GM21619 (cell line): ENCODE data around the gene SLC35E2B.
"Not testable (repeated sequence)": the region's sequence is repeated elsewhere in the genome, so short reads cannot be mapped to it uniquely, and the experiment has no call there.

Experiments used
- ATAC-seq: cut with Tn5 transposase; IDR thresholded peaks from one replicate; pipeline ENCODE4 v1.9.1; 2021; ENCODE audit not compliant: unreplicated experiment

Gene SLC35E2B

GRCh38 chr1:1647567-1648241 lies 44.9 kb downstream of the SLC35E2B start:
- ATAC-seq: not testable (repeated sequence)

DNA sequence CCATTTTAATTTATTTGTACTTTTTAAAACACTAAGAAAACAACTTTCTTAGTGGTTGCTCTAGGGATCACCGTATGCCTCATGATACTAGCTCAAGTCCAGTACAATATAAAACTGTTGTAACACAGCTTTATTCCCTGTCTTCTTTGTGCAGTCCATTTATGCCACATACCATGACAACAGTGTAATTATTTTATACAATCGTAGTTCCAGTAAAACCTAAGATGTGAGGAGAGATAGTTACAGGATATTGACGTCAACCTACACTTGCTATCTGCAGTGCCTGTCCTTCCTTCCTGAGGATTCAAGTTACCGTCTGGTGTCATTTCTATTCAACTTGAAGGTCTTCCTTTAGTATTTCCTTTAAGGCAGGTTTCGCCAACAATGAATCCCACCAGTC lies 46.3 kb downstream of the SLC35E2B start:
- ATAC-seq: not testable (repeated sequence)

DNA sequence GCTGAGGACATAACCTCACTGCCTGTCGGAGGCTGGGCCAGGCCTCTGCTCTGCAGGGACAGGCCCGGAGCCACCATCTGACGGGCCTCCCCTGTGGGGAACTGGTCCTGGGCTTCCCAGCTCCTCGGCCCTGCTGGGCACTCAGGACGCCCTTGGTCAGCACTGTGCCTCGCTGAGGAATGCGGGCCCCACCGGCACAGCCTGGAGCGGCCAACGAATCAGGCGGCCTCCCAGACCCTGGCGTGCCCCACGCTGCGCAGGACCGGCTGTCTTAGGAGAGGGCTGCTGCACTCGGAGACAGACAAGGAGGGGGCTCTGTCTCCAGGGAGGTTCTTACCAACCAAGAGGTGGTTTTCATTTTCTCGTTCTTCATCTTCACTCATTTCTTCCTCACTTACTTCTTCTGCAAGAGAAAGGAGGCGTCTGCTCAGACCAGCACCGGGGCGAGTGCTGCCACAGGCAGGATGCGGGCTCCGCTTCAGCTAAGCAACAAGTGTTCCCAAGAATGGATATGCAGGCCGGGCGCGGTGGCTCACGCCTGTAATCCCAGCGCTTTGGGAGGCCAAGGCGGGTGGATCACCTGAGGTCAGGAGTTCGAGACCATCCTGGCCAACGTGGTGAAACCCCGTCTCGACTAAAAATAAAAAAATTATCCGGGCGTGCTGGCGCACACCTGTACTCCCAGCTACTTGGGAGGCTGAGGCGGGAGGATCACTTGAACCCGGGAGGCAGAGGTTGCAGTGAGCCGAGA lies 51.7 kb downstream of the SLC35E2B start:
- ATAC-seq: not testable (repeated sequence)

DNA sequence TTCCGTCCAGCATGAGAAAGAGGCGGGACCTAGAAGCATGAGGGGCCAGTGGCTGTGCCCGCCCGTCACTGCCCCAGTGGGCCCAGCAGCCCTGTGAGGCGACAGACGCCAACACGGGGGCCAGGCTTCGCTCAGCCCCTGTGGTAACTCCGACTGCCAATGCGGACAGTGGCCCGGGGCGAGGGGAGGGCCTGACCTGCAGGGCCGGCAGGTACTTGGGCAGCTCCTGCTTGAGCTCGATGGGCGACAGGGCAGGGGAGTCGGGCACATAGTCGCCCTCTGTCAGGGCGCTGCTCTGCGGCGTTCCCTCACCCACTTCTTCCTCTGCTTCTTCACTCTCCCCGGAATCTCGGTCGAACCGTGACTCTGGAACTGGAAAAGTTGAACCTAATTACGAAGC lies 52.5 kb downstream of the SLC35E2B start:
- not testable (repeated sequence) for ATAC-seq

DNA sequence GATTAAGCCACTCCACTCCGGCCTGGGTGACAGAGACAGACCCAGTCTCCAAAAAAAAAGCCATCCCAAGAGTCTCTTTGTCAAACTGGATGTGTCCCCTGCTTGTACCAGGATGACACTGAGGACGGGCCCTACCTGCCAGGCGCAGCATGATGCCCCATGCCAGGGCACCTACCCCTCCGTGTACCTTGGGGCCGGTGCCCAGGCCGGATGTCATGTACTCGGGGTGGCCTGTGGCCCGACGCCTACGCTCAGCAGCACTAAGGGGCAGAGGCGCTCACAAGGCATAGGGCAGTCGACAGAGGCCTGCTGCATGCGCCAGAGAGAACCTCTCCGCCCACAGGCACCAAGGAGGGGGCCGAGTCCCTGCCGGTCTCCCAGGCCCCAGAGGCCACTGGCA lies 53.2 kb downstream of the SLC35E2B start:
- ATAC-seq: not testable (repeated sequence)

DNA sequence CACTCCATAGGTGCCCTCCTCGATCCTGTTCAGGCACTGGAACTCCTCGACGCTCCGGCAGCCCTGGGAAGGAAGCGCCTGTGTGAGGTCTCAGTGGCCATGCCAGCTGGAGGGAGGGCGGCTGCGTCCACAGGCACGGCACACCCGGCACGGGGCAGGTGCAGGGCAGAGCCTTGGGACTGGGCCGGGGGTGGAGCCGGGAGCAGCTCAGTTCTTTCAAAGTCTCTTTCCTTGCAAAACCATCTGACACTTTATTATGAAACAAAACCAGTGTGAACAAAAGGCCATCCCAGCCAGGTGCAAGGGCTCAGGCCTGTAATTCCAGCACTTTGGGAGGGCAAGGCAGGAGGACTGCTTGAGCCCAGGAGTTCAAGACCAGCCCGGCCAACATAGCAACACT lies 54.1 kb downstream of the SLC35E2B start:
- ATAC-seq: not testable (repeated sequence)

GRCh38 chr1:1637479-1637875 lies 55.1 kb downstream of the SLC35E2B start:
- ATAC-seq: not testable (repeated sequence)

GRCh38 chr1:1636621-1637478 lies 55.7 kb downstream of the SLC35E2B start:
- not testable (repeated sequence) for ATAC-seq

- ATAC-seq: not testable (repeated sequence)
These were observed 58.0 kb downstream of the SLC35E2B start for GRCh38 chr1:1634613-1635012.

GRCh38 chr1:1633409-1633808 lies 59.2 kb downstream of the SLC35E2B start:
- not testable (repeated sequence) for ATAC-seq

DNA sequence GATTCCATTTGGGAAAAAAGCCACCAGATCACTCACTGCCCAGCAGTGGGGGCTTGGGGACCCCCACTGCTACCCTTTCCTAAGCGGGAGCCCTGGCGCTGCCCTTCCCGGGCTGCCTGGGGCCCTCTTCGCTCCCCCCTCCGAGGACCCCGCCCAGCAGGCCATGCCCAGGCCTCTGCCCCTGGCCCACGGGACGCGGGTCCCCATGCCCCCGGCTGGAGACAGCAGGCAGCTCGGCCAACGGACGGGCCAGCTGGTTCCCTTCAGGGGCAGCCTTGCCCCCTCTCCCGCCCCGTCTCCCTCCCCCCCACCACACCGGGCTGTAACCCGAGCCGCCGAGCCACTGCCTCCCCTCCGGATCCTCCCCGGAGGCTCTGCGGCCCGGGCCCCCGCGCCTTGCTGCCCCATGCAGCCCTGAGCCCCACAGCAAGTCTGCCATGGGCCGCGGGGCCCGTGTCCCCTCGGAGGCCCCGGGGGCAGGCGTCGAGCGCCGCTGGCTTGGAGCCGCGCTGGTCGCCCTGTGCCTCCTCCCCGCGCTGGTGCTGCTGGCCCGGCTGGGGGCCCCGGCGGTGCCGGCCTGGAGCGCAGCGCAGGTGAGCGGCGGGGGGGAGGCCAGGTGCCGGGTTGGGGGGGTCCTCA lies 60.7 kb downstream of the SLC35E2B start, which contains the start of gene MMP23B:
MMP23B (plus strand) TSS at position 392 of the 639 bp plus-strand sequence; CDS start at position 438, 46 bp downstream.
- no peak for ATAC-seq

GRCh38 chr1:1630965-1631781 lies 61.4 kb downstream of the SLC35E2B start:
- ATAC-seq: no peak

GRCh38 chr1:1630191-1630964 lies 62.2 kb downstream of the SLC35E2B start:
- peak; percentile 63 for ATAC-seq

- ATAC-seq: no peak
These were observed 63.0 kb downstream of the SLC35E2B start for GRCh38 chr1:1629430-1630190.

- ATAC-seq: no peak
These were observed 63.7 kb downstream of the SLC35E2B start for GRCh38 chr1:1628754-1629429.

- no peak for ATAC-seq
These were observed 64.5 kb downstream of the SLC35E2B start for GRCh38 chr1:1627829-1628753.
